Activated naive CD8-positive, alpha-beta T cell treated with anti-CD3 and anti-CD28 coated beads, Interleukin-2, amount 50 U/mL, for 24 hours (primary cell): ENCODE results near the gene KLRC4.
A peak's percentile ranks its signal among the peaks of the same experiment; 100 is the strongest.
"Not testable (repeated sequence)": the region's sequence is repeated elsewhere in the genome, so short reads cannot be mapped to it uniquely, and the experiment has no call there.

ENCODE experiments used
- ATAC-seq: fragments of 150-1000 bp; cut with Tn5 transposase; one replicate; pipeline ENCODE4 v1.10.0; 2021
- DNase-seq: peaks from one replicate; pipeline ENCODE4 v3.0.0; 2021
- H3K27ac Mint-ChIP-seq: one replicate; pipeline ENCODE4 v1.8.0; 2021; ENCODE audit warnings: mild to moderate bottlenecking, mixed read lengths
- H3K27me3 Mint-ChIP-seq: one replicate; pipeline ENCODE4 v1.8.0; 2021; ENCODE audit warnings: mixed read lengths
- H3K36me3 Mint-ChIP-seq: one replicate; pipeline ENCODE4 v1.8.0; 2021; ENCODE audit warnings: low read depth, mixed read lengths
- H3K4me1 Mint-ChIP-seq: one replicate; pipeline ENCODE4 v1.8.0; 2021; ENCODE audit warnings: mixed read lengths
- H3K4me3 Mint-ChIP-seq: one replicate; pipeline ENCODE4 v1.8.0; 2021; ENCODE audit warnings: mild to moderate bottlenecking, moderate library complexity, mixed read lengths
- H3K9me3 Mint-ChIP-seq: one replicate; pipeline ENCODE4 v1.8.0; 2021; ENCODE audit warnings: mixed read lengths

The KLRC4 gene

DNA sequence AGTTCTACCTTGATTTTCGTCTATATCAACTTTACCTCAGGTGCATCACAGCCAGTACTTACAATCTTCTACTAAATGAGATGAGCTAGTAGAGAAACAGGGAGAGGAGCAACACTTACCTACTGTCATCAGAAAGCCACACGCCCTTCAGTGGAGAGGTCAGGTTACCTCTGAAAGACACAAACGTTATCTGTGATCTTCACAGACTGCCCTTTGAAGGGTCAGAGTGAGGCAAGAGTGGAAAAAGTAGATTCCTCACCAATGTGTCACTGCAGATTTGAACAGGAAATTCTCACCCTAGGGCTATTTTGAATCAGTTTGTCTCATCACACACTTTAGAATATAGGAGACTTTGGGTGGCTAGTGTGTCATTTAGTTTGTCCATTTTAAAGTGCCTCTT lies 12.6 kb upstream of the KLRC4 start:
- not testable (repeated sequence) for DNase-seq, H3K27me3 Mint-ChIP-seq, H3K9me3 Mint-ChIP-seq, H3K36me3 Mint-ChIP-seq, H3K27ac Mint-ChIP-seq, H3K4me3 Mint-ChIP-seq
- ATAC-seq: peak; percentile 99
- peaks cover 13% of the 10 kb centered on the region for H3K4me1 Mint-ChIP-seq

DNA sequence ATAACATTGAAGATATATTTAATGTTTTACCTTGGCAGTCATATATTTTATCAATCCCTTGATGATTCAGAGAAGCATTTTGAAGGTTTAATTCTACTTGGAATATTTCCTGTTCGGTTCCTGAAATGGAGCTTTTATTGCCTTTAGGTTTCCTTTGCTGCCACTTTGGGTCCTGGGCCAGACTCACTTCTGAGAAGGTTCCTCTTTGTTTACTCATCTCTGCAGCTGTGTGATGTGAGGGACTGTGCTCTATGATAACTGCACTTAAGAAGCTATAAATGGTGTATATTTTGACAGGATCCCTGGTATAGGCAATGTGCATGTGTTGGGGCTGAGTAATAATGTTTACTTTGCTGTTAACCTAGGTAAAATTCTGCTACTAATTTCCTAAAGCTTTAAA lies 10.8 kb upstream of the KLRC4 start, which contains the start of gene KLRC3:
Gene KLRC3, minus strand, starts transcription at position 262 of the 400 bp plus-strand sequence. Its CDS starts 45 bp downstream, at position 217.
- not testable (repeated sequence) for H3K27me3 Mint-ChIP-seq, DNase-seq, H3K9me3 Mint-ChIP-seq, H3K36me3 Mint-ChIP-seq, ATAC-seq
- Mint-ChIP-seq H3K27ac (peak within 1 kb of the TSS; percentile 51), H3K4me3 (peak within 1 kb of the TSS; percentile 74), H3K4me1 (peaks cover 11% of the 10 kb centered on the region)

DNA sequence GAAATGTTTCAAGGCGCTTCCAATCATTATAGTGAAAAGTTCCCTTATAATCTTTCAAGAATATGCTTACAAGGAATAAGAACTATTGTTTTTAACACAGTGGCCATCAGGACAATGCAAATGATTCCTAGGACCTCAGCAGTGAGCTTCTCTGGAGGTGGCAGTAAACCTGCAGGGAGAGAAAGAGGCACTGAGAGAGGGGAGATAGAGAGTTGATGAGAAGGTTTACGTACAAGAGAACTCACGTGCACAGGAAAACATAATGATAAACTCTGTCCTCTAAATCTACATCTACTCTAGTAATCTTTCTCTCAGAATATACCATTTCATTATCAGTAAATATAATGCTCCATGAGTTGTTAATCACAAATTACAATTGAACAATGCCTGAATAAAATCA lies 715 bp downstream of the KLRC4 start:
- ATAC-seq (no peak), DNase-seq (no peak)
- Mint-ChIP-seq H3K9me3 (peaks cover 6% of the 10 kb centered on the region), H3K36me3 (peaks cover 31% of the 10 kb centered on the region), H3K27me3 (no peaks in the 10 kb centered on the region), H3K4me3 (peak overlapping the region; percentile 82), H3K27ac (peak overlapping the region; percentile 70), H3K4me1 (peaks cover 44% of the 10 kb centered on the region)

DNA sequence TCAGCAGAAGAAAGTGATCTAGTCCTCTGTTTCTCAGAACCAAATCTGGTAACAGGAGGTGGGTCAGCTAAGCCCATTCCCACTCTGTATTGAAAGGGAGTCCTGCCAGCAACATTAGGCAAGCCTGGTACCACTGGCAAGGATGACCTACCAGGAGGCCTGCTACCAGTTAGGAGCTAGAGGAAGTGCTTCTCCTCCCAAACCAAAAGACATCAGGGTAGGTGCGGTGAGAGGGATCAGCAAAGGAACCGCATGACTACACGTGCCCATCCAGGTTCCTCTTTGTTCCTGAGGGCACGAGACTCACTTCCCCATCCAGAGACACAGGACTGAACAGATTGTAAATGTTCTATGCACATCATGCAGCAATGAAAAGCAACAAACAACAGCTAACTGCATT lies 2.8 kb downstream of the KLRC4 start:
- Mint-ChIP-seq H3K36me3 (peaks cover 34% of the 10 kb centered on the region), H3K4me3 (peak overlapping the region; percentile 82), H3K4me1 (peaks cover 55% of the 10 kb centered on the region), H3K27ac (peak overlapping the region; percentile 99), H3K27me3 (no peaks in the 10 kb centered on the region), H3K9me3 (peaks cover 6% of the 10 kb centered on the region)
- ATAC-seq (no peak), DNase-seq (peak; percentile 23)

DNA sequence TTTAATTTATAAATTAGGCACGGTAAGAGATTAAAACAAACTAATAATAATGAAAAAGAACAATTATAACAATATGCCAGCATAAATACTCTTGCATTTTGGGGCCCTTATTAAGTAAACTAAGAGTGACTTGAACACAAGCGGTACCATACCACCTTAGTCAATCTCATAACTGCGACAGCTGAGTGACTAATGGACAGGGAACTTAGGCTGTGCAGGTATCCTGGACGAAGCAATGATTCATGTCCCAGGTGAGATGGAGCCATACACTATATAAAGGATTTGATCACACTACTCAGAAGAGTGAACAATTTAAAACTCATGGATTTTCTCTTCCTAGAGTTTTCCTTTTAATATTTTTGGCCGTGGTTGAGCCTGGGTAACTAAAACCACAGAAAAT lies 4.3 kb downstream of the KLRC4 start:
- peak overlapping the region; percentile 82 for H3K27ac Mint-ChIP-seq
- DNase-seq (no peak), ATAC-seq (peak; percentile 45)
- H3K27me3 Mint-ChIP-seq: no peaks in the 10 kb centered on the region
- peaks cover 60% of the 10 kb centered on the region for H3K4me1 Mint-ChIP-seq
- H3K4me3 Mint-ChIP-seq: peak overlapping the region; percentile 75
- H3K9me3 Mint-ChIP-seq: peaks cover 6% of the 10 kb centered on the region
- H3K36me3 Mint-ChIP-seq: peaks cover 36% of the 10 kb centered on the region

DNA sequence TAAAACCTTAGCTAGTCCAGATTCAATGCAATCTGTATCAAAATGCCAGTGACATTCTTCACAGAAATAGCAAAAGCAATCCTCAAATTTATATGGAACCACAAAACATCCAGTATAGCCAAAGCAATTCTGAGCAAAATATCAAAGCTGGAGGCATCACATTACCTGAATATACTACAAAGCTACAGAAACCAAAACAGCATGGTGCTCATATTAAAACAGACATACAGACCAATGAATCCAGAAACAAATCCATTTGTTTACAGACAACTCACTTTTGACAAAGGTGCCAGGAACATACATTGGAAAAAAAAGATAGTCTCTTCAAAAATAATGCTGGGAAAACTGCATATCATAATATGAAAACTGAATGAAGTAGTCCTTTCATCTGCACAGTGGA lies 4.8 kb downstream of the KLRC4 start:
- H3K4me3 Mint-ChIP-seq: peak overlapping the region; percentile 75
- H3K27me3 Mint-ChIP-seq: no peaks in the 10 kb centered on the region
- peaks cover 40% of the 10 kb centered on the region for H3K36me3 Mint-ChIP-seq
- ATAC-seq (no peak), DNase-seq (no peak)
- H3K9me3 Mint-ChIP-seq: peaks cover 6% of the 10 kb centered on the region
- H3K4me1 Mint-ChIP-seq: peaks cover 63% of the 10 kb centered on the region
- H3K27ac Mint-ChIP-seq: peak overlapping the region; percentile 82

DNA sequence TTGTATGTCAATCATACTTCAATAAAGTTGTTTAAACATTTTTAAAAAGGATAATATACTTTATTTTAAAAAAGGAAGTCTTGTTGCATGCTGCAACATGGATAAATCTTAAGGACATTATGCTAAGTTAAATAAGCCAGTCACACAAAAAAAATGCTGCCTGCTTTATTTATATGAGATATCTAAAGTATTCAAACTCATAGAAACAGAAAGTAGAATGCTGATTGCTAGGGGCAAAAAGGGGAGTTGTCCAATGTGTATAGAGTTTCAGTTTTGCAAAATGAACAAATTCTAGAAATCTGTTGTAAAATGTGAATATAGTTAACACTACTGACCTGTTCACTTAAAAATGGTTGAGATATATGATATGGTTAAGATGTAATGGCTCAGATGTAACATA lies 8.7 kb downstream of the KLRC4 start:
- DNase-seq: no peak
- Mint-ChIP-seq H3K27ac (peak overlapping the region; percentile 74), H3K4me1 (peaks cover 71% of the 10 kb centered on the region), H3K4me3 (peak overlapping the region; percentile 68), H3K36me3 (peaks cover 34% of the 10 kb centered on the region), H3K9me3 (peaks cover 6% of the 10 kb centered on the region), H3K27me3 (no peaks in the 10 kb centered on the region)
- no peak for ATAC-seq

DNA sequence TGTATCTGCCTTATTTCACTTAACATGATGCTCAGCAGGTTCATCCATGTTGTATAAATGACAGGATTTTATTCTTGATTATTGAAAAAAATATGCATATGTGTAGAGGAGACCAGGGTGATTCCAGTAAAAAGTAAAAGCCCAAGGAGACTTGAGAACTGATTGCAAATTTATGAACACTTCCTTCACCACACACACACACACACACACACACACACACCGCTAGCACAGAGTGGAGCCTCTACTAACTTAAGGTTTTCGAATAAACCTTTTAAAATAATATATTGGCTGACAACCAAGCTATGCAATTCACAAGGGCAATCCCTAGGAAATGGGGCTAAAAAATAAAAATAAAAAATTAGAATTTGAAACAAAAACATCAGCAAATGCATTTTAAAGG lies 11.4 kb downstream of the KLRC4 start:
- Mint-ChIP-seq H3K9me3 (no peaks in the 10 kb centered on the region), H3K4me3 (peak overlapping the region; percentile 75), H3K27ac (peak overlapping the region; percentile 70), H3K36me3 (peaks cover 22% of the 10 kb centered on the region), H3K27me3 (no peaks in the 10 kb centered on the region), H3K4me1 (peaks cover 77% of the 10 kb centered on the region)
- ATAC-seq: no peak
- DNase-seq: no peak

DNA sequence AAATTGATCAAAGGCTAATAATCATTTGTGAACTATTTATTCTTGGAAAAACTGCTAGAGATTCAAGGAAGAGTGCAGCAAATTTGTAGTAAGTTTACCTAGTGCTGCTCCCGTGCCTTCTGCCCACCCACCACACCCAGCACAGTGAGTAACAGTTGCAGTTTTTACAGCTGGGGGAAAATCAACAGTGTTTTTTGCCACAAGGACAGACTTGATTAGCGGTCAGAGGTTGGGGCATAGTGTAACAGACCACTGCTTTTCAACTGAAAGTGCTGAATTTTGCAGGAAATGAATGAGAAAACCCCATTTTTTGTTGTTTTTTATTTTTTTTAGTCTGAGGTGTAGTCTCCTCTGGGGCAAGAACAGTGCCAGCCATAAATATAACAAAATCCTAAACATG lies 12.3 kb downstream of the KLRC4 start:
- Mint-ChIP-seq H3K27me3 (no peaks in the 10 kb centered on the region), H3K4me1 (peaks cover 82% of the 10 kb centered on the region), H3K4me3 (peak overlapping the region; percentile 75), H3K27ac (peak overlapping the region; percentile 70), H3K36me3 (peaks cover 19% of the 10 kb centered on the region), H3K9me3 (no peaks in the 10 kb centered on the region)
- DNase-seq: no peak
- ATAC-seq: peak; percentile 57

DNA sequence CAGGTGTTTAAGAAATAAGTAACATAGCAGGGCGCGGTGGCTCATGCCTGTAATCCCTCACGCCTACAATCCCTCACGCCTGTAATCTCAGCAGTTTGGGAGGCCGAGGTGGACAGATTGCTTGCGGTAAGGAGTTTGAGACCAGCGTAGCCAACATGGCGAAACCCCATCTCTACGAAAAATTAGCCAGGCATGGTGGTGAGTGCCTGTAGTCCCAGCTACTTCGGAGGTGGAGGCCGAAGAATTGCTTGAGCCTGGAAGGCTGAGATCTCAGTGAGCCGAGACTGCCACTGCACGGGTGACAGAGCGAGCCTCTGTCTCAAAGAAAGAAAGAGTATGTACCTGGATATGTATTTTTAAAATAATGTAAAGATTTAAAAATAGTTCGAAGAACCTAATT lies 13.4 kb downstream of the KLRC4 start:
- Mint-ChIP-seq H3K27ac (peak overlapping the region; percentile 96), H3K36me3 (peaks cover 13% of the 10 kb centered on the region), H3K4me3 (peak overlapping the region; percentile 75), H3K4me1 (peaks cover 80% of the 10 kb centered on the region)
- not testable (repeated sequence) for H3K9me3 Mint-ChIP-seq, ATAC-seq, DNase-seq, H3K27me3 Mint-ChIP-seq

DNA sequence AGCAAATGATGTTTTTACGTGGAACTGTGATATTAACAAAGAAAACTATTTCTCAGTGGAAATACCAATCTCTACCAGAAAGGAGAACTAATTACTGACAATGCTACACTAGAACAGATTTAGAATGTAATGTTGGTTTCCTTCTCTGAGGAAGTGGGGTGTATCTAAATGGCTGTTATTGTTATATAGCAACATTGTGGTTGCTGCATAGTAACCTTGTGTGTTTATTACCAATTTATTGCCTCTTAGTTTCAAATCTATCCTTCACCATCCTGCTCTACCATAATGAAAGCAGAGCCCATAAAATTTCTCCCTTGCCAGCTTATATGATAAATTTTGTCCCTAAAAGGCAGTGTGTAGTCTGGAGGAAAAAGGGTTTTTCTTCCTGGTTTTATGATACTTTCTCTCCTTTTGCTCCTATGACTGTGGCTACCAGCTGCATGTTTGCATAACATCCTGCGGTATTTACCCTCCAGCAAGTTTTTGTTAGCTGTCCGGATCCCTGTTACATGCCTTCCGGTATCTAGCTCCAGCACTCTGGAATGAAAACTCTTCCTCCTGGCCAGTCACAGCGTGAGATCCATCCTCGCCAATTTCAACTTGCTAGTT lies 14.1 kb downstream of the KLRC4 start:
- peak overlapping the region; percentile 96 for H3K27ac Mint-ChIP-seq
- H3K4me3 Mint-ChIP-seq: peak overlapping the region; percentile 75
- peaks cover 10% of the 10 kb centered on the region for H3K36me3 Mint-ChIP-seq
- H3K4me1 Mint-ChIP-seq: peaks cover 78% of the 10 kb centered on the region
- H3K27me3 Mint-ChIP-seq: no peaks in the 10 kb centered on the region
- DNase-seq (no peak), ATAC-seq (peak; percentile 41)
- H3K9me3 Mint-ChIP-seq: no peaks in the 10 kb centered on the region

DNA sequence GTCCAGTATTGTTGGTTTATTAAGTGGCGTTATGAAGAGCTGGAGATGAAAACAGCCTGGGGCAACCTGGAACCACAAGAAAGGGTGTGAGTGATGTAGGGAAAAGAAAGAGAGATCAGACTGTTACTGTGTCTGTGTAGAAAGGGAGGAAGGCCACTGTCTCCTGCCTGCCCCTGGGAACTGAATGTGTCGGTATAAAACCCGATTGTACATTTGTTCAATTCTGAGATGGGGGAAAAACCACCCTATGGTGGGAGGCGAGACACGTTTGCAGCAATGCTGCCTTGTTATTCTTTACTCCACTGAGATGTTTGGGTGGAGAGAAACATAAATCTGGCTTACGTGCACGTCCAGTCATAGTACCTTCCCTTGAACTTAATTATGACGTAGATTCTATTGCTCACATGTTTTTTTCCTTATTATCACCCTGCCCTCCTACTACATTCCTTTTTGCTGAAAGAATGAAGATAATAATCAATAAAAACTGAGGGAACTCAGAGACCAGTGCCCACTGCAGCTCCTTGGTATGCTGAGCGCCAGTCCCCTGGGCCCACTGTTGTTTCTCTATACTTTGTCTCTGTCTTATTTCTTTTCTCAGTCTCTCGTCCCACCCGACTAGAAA lies 14.9 kb downstream of the KLRC4 start:
- DNase-seq (peak; percentile 45), ATAC-seq (peak; percentile 71)
- H3K36me3 Mint-ChIP-seq, H3K27me3 Mint-ChIP-seq, H3K9me3 Mint-ChIP-seq: not testable (repeated sequence)
- H3K4me1 Mint-ChIP-seq: peaks cover 79% of the 10 kb centered on the region
- peak overlapping the region; percentile 75 for H3K4me3 Mint-ChIP-seq
- peak overlapping the region; percentile 96 for H3K27ac Mint-ChIP-seq

DNA sequence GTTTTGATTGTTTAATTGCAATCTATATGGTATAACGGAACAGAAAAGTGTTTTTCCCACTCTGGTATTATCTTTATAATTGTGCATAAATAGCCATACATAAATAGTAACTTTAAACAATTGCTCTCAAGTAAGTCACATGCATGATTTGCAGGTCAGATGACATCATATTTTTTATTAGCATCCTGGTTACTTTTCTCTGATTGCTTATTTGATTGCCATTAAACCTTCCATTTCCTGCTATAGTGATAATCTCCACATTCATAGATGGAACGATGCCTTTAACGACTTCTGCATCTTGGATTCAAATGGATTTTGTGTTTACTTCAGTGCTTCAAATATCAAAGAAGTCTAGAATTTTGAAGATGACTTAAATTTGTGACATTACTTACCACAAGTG lies 16.3 kb downstream of the KLRC4 start:
- Mint-ChIP-seq H3K4me3 (peak overlapping the region; percentile 39), H3K27me3 (no peaks in the 10 kb centered on the region), H3K36me3 (peaks cover 13% of the 10 kb centered on the region), H3K9me3 (no peaks in the 10 kb centered on the region), H3K4me1 (peaks cover 71% of the 10 kb centered on the region), H3K27ac (peak overlapping the region; percentile 90)
- DNase-seq (no peak), ATAC-seq (no peak)

DNA sequence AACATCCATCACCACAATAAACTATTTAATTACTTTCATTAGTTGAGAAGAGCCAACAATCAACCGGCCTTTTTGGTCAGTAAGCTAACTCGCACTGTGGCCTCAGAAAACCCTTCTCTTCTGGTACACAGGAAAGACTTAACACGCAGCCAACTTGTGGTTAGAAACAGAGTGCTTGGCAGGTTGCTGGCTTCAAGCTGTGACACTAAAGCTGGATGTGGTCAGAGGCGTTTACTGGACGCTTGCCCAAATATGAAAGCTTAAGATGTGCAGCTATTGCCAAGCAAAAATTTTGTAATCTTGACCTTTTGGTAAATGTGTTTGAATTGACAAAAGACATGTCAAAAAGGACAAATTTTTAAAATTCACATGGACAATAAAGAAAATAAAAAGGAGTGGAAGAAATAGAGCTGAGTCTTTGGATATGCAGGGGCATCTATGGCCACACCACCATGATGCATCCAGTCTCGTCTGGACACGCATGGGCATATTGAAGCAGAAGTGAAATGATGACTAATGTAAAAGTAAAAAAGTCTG lies 17.1 kb downstream of the KLRC4 start:
- H3K36me3 Mint-ChIP-seq: peaks cover 20% of the 10 kb centered on the region
- no peaks in the 10 kb centered on the region for H3K9me3 Mint-ChIP-seq
- DNase-seq (peak; percentile 54), ATAC-seq (peak; percentile 42)
- H3K27ac Mint-ChIP-seq: peak overlapping the region; percentile 90
- H3K4me3 Mint-ChIP-seq: peak overlapping the region; percentile 68
- H3K4me1 Mint-ChIP-seq: peaks cover 64% of the 10 kb centered on the region
- H3K27me3 Mint-ChIP-seq: no peaks in the 10 kb centered on the region

DNA sequence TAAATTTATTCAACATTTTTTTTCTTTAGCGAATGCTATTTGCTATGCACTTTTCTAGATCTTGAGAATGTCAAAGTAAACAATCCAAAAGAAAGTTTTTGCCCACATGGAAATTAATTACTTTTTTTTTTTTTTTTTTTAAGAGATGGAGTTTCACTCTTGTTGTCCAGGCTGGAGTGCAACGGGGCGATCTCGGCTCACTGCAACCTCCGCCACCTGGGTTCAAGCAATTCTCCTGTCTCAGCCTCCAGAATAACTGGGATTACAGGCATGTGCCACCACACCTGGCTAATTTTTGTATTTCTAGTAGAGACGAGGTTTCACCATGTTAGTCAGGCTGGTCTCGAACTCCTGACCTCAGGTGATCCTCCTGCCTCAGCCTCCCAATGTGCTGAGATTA lies 18.6 kb downstream of the KLRC4 start:
- H3K27me3 Mint-ChIP-seq, H3K9me3 Mint-ChIP-seq, DNase-seq, ATAC-seq, H3K4me3 Mint-ChIP-seq: not testable (repeated sequence)
- H3K27ac Mint-ChIP-seq: peak overlapping the region; percentile 79
- H3K36me3 Mint-ChIP-seq: peaks cover 30% of the 10 kb centered on the region
- peaks cover 57% of the 10 kb centered on the region for H3K4me1 Mint-ChIP-seq
